Epithelial cell of umbilical artery (primary cell): ENCODE results near the gene OR2C1. TPM values are rescaled to one million over a fixed set of nuclear protein-coding genes. Genes with fewer than 3 reads are reported as not detected.

Source experiments
- total RNA-seq: library from RNA; depleted of rRNA; stranded (reverse); fragments of >200 nt; gene quantifications from 2 replicates; pipeline ENCODE4 v1.2.3, GENCODE V29; 2014

Gene OR2C1
- total RNA-seq, result 0.15 TPM in 1 of 2 replicates, not detected in the other

DNA sequence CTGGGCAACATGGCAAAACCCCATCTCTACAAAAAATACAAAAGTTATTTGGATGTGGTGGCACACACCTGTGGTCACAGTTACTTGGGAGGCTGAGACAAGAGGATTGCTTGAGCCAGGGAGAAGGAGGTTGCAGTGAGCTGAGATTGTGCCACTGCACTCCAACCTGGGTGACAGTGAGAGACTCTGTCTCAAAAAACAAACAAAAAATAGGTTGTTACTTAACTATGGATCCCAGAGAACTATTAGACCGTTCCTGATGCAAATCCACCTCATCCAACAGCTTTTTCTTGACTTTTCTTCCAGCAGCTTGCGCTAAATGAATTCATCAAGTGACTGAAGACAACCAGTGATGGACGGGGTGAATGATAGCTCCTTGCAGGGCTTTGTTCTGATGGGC lies at the start of gene OR2C1:
Gene OR2C1 (plus strand): TSS at position 301 of the 400 bp plus-strand sequence. CDS start 52 bp downstream, at position 353.

DNA sequence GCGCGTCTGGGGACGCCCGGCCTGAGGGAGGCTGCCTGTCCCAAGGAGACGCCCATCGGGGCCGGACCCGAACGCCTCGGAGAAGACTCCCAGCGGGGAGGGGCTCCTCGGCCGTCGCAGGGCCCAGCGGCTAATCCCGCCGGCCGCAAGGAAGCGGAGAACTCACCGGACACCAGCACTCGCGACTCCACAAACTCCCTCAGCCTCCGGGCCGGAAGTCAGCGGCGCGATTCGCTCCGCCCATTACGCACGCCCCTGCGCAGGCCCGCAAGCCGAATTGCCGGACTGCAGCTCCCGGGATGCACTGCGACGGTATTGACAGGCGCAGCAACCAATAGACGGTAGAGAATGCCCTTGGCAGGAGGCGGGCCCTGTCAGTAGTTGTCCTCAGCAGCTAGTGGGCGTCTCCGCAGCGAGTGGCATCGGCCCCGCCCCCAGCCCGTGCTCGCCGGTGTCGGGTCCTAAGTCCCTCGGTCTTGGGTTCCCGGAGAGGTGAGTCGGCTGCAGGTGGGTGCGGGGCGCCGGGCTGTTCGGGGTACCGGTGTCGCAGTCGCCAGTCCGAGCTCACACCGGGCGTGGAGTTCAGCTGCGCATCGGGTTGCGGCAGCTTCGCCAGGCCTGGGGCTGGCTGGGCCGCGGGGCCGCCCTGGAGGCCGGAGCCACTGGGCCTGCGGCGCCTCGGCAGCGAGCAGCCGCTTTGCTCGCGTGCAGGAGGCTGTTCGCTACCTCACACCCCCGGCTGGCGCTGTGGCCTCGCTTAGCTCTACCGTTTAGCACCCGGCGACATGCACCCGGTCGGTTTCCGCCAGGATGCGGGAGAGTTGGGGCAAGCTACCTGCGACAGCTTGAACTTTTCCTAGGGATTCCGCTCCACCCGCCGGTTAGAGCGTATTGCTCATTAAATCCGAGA lies 45.3 kb downstream of the OR2C1 start, which contains the start of the genes ZNF174 and ZSCAN32:
Gene ZNF174 (plus strand): TSS at position 437 of the 910 bp plus-strand sequence. CDS start 790 bp downstream, outside the sequence.
Gene ZSCAN32 (minus strand): TSS at position 226 of the 910 bp plus-strand sequence. CDS start 3,447 bp downstream, outside the sequence.

Other genes with a start within 250 kb of the OR2C1 start
- gene ZNF205, start 243.3 kb upstream of the OR2C1 start, total RNA-seq, result 20.1 and 29.9 TPM in 2 replicates
- 3.5 and 4.5 TPM in 2 replicates for gene ZNF213, start 220.9 kb upstream of the OR2C1 start, total RNA-seq
- not detected in 2 replicates for gene OR1F1, start 167.7 kb upstream of the OR2C1 start, total RNA-seq
- gene ZNF200, start 120.7 kb upstream of the OR2C1 start, total RNA-seq, result 10.1 and 11.9 TPM in 2 replicates
- gene MEFV, start 99.3 kb upstream of the OR2C1 start, total RNA-seq, result not detected in 2 replicates
- 45.5 and 54.9 TPM in 2 replicates for gene ZNF263, start 72.4 kb upstream of the OR2C1 start, total RNA-seq
- gene TIGD7, start 50.5 kb upstream of the OR2C1 start, total RNA-seq, result 2.3 TPM in 2 replicates
- gene ZNF75A, start 50.4 kb upstream of the OR2C1 start, total RNA-seq, result 15.3 and 20.4 TPM in 2 replicates
- 9.1 and 10.1 TPM in 2 replicates for gene ZSCAN32, start 45.1 kb downstream of the OR2C1 start, total RNA-seq
- 4.3 and 4.9 TPM in 2 replicates for gene ZNF174, start 45.3 kb downstream of the OR2C1 start, total RNA-seq
- 1.9 and 2.6 TPM in 2 replicates for gene ZNF597, start 87.6 kb downstream of the OR2C1 start, total RNA-seq
- gene NAA60, start 87.8 kb downstream of the OR2C1 start, total RNA-seq, result 11.0 and 27.5 TPM in 2 replicates
- not detected in 2 replicates for gene C16orf90, start 139.6 kb downstream of the OR2C1 start, total RNA-seq
- gene CLUAP1, start 145.1 kb downstream of the OR2C1 start, total RNA-seq, result 14.3 and 22.0 TPM in 2 replicates
- 2.9 and 10.4 TPM in 2 replicates for gene NLRC3, start 221.5 kb downstream of the OR2C1 start, total RNA-seq